ENCODE measurements around the gene FBXO4.

DNA sequence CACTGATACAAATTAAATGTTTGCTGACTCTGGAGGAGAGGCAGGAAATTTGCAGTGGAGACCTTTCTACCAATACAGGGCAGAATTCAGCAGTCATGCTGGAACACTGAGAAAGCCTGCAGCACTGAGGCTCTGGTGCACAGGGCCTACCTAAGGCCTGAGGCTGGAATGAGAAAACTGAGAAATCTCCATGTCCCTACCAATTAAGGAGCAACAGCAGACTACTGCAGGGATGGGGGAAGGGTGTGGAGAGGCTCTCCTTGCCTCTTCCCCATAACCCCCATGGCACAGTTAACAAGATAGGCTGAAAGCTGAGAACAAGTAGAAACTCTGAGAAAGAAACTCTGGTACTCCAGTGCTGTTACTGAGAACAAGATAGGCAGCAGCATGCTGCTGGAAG is 10.5 kb downstream of the FBXO4 start:
- TF ChIP-seq, protein P1, sequence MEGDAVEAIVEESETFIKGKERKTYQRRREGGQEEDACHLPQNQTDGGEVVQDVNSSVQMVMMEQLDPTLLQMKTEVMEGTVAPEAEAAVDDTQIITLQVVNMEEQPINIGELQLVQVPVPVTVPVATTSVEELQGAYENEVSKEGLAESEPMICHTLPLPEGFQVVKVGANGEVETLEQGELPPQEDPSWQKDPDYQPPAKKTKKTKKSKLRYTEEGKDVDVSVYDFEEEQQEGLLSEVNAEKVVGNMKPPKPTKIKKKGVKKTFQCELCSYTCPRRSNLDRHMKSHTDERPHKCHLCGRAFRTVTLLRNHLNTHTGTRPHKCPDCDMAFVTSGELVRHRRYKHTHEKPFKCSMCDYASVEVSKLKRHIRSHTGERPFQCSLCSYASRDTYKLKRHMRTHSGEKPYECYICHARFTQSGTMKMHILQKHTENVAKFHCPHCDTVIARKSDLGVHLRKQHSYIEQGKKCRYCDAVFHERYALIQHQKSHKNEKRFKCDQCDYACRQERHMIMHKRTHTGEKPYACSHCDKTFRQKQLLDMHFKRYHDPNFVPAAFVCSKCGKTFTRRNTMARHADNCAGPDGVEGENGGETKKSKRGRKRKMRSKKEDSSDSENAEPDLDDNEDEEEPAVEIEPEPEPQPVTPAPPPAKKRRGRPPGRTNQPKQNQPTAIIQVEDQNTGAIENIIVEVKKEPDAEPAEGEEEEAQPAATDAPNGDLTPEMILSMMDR (optimal IDR thresholded peaks at IDR 0.05 in 1 of 3, IDR thresholded peaks at IDR 0.05 in 1 of 3, conservative IDR thresholded peaks at IDR 0.05 in 1 of 3; ENCODE audit: extremely low read depth in 1 of 3, insufficient read depth in 2 of 3, low read length in 3 of 3) = no peak
- no peak for TF ChIP-seq EZH2 (IDR thresholded peaks at IDR 0.05; ENCODE audit: low read length)
